GM19240 (cell line): ENCODE data around the gene TMEM229A.
A peak's percentile ranks its signal among the peaks of the same experiment; 100 is the strongest.
"Not testable (repeated sequence)": the region's sequence is repeated elsewhere in the genome, so short reads cannot be mapped to it uniquely, and the experiment has no call there.

Source experiments
- DNase-seq: peaks from one replicate; pipeline ENCODE4 v3.0.0; 2011; ENCODE audit warnings: low spot score; ENCODE audit not compliant: insufficient read length

Gene TMEM229A

DNA sequence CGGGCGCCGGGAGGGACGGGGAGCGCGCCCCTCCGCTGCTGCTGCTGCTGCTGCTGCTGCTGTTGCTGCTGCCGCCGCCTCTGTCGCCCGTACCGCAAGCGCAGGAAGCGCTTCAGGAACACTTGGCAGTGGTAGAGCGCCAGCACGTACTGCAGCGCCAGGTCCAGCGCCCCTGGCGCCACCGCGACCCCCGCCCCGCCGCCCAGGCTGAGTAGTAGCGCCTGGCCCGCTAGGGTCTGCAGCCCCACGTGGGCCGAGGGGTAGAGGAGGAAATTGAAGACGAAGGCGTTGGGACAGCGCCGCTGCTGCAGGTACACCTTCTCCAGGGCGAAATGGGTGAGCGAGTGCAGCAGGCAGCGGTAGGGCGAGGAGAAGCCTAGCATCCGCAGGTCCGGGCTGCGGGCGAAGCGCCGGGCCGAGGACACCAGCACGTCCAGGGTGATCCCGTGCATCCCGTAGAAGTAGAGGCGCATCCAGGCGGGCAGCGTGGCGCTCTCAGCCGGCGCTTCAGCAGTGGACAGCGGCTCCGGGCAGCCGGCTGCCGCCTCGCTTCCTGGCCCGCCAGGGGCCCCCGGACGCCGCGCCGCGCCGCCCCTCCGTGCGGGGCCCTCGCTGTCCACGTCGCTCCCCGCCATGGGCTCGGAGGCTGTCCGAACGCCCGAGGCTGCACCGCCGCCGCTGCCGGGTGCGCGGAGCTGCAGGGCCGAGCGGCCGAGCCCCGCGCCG lies at the start of gene TMEM229A:
Gene TMEM229A (minus strand): TSS at position 699 of the 726 bp plus-strand sequence. CDS start 64 bp downstream, at position 635.
- DNase-seq, result no peak

DNA sequence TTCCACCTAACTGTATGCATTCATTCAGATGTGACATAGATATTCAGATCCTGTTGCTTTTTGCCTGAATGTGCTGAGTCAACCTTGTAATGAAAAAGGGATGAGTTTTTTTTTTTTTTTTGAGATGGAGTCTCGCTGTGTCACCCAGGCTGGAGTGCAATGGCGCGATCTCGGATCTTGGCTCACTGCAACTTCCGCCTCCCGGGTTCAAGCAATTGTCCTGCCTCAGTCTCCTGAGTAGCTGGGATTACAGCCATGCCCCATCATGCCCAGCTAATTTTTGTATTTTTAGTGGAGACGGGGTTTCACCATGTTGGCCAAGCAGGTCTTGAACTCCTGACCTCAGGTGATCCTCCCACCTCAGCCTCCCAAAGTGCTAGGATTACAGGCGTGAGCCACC lies 49.4 kb upstream of the TMEM229A start:
- DNase-seq, result not testable (repeated sequence)

GRCh38 chr7:124077546-124077945 lies 44.7 kb upstream of the TMEM229A start:
- DNase-seq, result no peak

GRCh38 chr7:124076841-124077240 lies 44.0 kb upstream of the TMEM229A start:
- DNase-seq, result no peak

- DNase-seq, result no peak
Observed at GRCh38 chr7:124074007-124074406, 41.1 kb upstream of the TMEM229A start.

- no peak for DNase-seq
Observed at GRCh38 chr7:124073310-124073645, 40.4 kb upstream of the TMEM229A start.

DNA sequence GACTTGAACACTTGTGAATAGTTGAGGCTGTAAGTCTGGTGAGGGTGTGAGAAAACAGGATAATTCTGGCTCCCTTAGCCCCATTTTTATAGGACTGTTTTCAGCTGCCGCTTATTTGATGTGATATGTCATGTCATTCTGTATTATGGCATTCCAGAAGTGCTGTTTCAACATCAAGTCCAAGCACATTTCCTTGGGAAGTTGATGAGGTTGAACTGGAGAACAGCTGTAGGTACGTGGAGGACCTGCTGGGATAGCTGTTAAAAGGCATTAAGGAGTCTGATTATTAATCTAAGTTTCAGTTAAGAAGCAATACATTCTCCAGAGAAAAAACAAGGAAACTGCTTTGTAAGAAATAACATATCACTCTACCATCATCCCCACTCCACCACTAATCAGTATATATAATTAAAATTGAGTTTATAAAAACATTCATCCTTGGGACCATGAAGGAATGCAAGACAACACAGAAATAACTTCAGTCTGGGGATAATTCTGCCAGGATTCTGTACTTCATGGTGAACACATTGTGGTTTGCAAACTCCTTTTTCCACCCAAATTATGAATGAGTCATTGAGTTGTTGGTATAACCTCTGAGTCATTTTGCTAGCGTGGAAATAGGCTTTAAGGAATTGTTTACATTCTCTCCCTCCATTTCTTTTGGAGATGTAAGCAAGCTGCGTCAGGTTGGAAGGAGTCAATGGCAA lies 39.9 kb upstream of the TMEM229A start:
- no peak for DNase-seq

DNA sequence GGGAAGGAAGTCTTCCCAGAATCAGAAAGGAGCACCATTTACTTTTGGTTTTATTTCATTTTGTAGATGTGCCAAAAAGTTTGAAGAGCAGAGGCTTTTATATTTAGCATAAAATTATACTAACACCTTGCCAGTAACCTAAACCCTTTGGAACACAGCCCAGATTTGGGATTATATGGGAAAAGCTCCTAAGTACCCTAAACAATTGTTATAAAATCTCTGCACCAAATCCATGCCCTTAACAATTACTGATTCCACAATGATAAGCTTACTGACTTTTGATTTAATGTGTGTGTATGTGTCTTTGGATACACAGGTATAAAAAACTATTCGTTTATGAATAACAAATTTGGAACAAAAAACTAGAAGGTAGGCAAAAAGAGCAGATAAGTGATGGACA lies 39.0 kb upstream of the TMEM229A start:
- no peak for DNase-seq

GRCh38 chr7:124062171-124062570 lies 29.3 kb upstream of the TMEM229A start:
- DNase-seq, result no peak

DNA sequence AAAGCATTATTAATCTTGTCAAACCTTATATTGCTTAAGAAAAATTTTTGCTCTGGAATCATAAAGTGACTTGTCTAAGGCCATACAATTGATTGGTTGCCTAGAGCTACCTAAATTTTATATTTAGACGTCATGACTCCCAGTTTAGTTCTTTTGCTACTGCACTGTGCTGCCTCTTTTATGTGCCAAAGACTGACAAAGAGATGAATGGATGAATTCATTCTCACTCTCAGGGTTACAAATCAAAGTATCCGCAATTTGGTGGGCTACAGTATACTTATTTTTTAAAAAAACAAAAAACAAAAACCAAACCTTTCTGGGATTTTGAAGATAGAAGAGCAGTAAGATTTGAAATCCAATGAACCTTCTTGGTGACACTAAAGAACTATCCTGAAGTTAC lies 27.7 kb upstream of the TMEM229A start:
- no peak for DNase-seq

DNA sequence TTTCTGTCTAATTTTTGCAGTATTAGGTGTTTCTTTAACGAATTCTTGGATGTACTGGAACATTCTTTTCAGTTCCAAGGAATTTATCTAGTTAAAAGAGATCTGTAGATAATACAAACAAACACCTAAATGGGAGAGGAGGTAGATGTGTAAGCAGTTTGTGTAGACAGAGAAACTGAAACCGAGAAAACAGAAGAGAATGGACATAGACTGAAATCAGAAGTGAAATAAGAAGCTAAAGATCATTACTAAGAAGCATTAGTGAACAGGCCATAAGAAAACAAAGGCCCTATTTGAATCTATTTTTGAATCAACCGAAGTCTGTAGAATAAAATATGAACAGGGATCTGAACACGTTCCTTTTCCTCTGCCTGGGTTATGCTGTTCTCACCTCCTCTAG lies 26.5 kb upstream of the TMEM229A start:
- peak; percentile 13 for DNase-seq

GRCh38 chr7:124058515-124058914 lies 25.6 kb upstream of the TMEM229A start:
- no peak for DNase-seq

GRCh38 chr7:124057872-124058271 lies 25.0 kb upstream of the TMEM229A start:
- no peak for DNase-seq

DNA sequence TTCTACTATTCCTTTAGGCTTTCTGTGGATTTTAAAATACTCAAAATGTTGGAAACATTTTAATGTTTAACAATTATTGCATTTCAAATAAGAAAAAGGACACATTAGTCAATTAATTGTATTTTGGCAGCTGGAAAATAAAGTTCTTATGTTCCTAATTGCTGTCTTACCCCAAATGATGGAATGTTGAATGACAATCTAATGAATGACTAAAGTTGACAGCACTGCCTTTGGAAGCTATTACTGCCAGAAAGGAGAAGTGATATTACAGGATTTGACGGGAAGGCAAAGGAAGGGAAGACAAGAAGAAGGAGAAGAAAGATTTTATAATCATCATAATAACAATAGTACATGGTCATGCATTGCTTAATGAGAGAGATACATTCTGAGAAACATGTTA lies 23.4 kb upstream of the TMEM229A start:
- no peak for DNase-seq

DNA sequence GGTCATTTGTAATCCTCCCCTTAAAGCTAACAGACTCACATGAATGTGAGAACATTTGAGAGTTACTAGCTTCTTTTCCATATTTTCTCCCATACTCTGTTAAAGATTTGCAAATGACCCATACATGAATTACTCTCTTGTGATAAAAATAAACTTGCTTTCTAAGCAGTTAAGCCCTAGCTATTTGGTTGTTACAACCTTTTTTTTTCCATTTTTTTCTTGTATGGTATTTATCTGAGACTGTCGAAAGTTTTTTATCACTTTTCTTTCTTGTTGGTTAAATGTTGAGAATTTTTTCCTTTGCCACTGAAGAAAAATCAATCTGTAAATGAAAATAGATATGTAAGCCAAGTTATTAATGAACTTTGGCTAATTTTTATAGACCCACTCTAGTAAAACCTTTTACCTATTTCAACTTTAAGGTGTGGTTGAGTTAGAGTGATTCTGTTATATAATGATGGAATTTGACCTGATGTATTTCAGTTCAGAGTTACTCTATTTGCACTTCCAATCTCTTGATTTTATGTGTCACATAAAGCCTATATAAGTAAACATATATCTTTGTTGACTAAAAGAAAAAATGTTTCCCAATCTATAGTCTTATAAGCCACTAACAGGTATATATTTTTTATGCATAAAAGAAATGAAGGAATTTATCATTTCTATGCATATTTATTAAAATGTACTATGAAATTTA lies 19.0 kb upstream of the TMEM229A start:
- no peak for DNase-seq

DNA sequence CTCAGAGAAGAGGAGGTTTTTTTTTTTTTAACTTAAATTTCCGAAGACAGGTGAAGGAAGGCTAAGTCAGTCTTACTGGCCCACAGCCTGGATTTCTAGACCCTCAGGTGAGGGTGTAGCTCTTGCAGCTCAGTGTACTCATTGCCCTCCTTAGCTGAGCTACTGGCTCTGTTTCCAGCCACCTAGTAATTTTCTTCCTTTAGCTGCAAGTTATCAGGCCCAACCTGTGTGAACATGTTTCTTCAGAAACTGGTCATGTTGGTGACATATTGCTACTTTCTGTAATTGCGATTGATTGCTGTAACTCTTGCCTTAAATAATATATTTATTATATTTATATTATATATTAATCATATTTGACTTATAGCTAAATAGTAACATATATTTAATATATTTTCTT lies 10.0 kb upstream of the TMEM229A start:
- no peak for DNase-seq

GRCh38 chr7:124041439-124041838 lies 8.6 kb upstream of the TMEM229A start:
- DNase-seq, result no peak

DNA sequence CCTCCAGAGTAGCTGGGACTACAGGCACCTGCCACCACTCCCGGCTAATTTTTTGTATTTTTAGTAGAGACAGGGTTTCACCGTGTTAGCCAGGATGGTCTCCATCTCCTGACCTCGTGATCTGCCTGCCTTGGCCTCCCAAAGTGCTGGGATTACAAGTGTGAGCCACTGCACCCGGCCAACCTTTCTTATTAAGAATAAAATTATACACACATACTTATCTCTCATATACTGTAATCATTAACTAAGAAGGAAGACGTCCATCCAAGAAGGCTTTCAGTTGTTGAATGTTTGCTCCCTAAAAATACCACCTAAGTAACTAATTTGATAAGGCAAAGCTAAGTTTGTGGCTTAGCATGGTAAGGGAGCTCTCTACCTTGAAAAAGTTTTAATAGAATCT lies 5.0 kb upstream of the TMEM229A start:
- DNase-seq, result not testable (repeated sequence)

DNA sequence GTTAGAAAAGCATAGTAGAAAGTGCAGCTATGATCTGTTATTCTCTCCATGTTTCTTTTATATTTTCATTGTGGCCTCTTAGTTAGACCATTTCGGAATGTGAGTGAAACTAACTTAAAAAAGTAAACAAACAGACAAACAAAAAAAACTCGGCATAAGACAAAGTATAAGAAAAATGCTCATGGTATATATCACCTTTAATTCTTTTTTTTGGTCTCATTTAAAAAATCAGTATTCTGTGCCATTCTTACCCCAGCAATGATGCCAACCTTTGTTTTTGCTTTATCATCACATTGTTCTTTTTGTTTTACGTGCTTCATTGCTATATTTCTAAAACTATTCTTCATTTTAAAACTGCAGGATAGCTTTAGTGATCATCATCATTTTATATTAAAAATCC lies 2.8 kb upstream of the TMEM229A start:
- DNase-seq, result no peak

DNA sequence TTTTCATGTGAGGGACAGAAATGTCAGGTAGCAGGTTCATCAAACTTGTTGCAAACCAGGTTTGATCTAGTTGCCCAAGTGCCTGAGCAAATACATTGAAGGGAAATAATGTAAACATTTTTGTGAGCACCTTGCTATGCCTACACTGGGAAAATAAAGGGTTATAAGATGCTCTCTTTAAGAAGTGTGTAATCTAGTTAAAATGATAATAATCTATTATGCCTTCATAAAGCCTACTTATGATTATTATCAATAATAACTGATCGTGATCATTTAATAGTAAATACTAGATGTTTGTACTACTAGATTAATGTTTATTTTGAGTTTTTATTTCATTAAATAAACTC lies 1.9 kb upstream of the TMEM229A start:
- no peak for DNase-seq

- no peak for DNase-seq
Observed at GRCh38 chr7:124033807-124034753, 1.2 kb upstream of the TMEM229A start.
